IMR-90 (cell line): Measurements from ENCODE around the gene GRIK1. TPM values are rescaled to one million over a fixed set of nuclear protein-coding genes. Genes with fewer than 3 reads are reported as not detected.

Experiments
- ATAC-seq: fragments of 200-7000 bp; cut with Tn5 transposase; 2 replicates; pipeline ENCODE4 v1.9.1; 2020; ENCODE audit warnings: low read depth, mild to moderate bottlenecking, moderate library complexity
- BruUV-seq: library from RNA; stranded (reverse); fragments of 400-500 nt; replicated peaks from 2 replicates; lab custom pipeline; 2021; lab: Mats Ljungman, UMichigan
- CTCF ChIA-PET: fragments of 300-600 bp; formaldehyde crosslinking; extraction: SDS; loops from one replicate; lab custom pipeline; 2021; ENCODE audit warnings: antibody characterized with exemption; lab: Yijun Ruan, JAX
- POLR2A ChIA-PET: fragments of 300-600 bp; sonication (Branson Sonifier 250); formaldehyde crosslinking; loops from one replicate; lab custom pipeline; 2022; ENCODE audit warnings: antibody characterized with exemption; ENCODE audit not compliant: unreplicated experiment; lab: Charles Lee
- DNase-seq: peaks from one replicate; pipeline ENCODE4 v3.0.0; 2013
- H2AFZ ChIP-seq: replicated peaks from 2 replicates; pipeline ENCODE3; 2013; ENCODE audit warnings: low read length, mild to moderate bottlenecking; ENCODE audit not compliant: poor library complexity
- H2AK5ac ChIP-seq: 2 replicates; pipeline ENCODE4 v1.6.1; 2013; ENCODE audit warnings: low read depth, low read length, inconsistent platforms
- H2AK9ac ChIP-seq: replicated peaks from 2 replicates; pipeline ENCODE3; 2013; ENCODE audit warnings: mild to moderate bottlenecking, low read depth, low read length, moderate library complexity; ENCODE audit not compliant: poor library complexity
- H2BK120ac ChIP-seq: 2 replicates; pipeline ENCODE4 v1.6.1; 2013; ENCODE audit warnings: low read depth, low read length, inconsistent platforms
- H2BK15ac ChIP-seq: 3 replicates; pipeline ENCODE4 v1.6.1; 2013; ENCODE audit warnings: low read depth, low read length, inconsistent platforms
- H2BK20ac ChIP-seq: 2 replicates; pipeline ENCODE4 v1.6.1; 2013; ENCODE audit warnings: low read depth, mild to moderate bottlenecking, inconsistent platforms, low read length, moderate library complexity
- H2BK5ac ChIP-seq: 2 replicates; pipeline ENCODE4 v1.6.1; 2013; ENCODE audit warnings: mild to moderate bottlenecking, low read depth, low read length, inconsistent platforms; ENCODE audit not compliant: poor library complexity, severe bottlenecking
- H3K14ac ChIP-seq: replicated peaks from 2 replicates; pipeline ENCODE4 v1.6.1; 2013; ENCODE audit warnings: low read depth, low read length, inconsistent platforms
- H3K18ac ChIP-seq: 2 replicates; pipeline ENCODE4 v1.6.1; 2013; ENCODE audit warnings: low read depth, low read length, control low read depth
- H3K23ac ChIP-seq: 2 replicates; pipeline ENCODE4 v1.6.1; 2013; ENCODE audit warnings: low read depth, low read length, inconsistent platforms
- H3K27ac ChIP-seq: 2 replicates; pipeline ENCODE4 v1.5.1; 2013; ENCODE audit warnings: mild to moderate bottlenecking, control low read depth, low read length; ENCODE audit not compliant: insufficient read depth
- H3K27me3 ChIP-seq: 2 replicates; pipeline ENCODE4 v1.6.1; 2013; ENCODE audit warnings: low read length; ENCODE audit not compliant: control insufficient read depth, insufficient read depth
- H3K36me3 ChIP-seq: 2 replicates; pipeline ENCODE4 v1.6.1; 2013; ENCODE audit warnings: low read length, mixed read lengths; ENCODE audit not compliant: control insufficient read depth, insufficient read depth
- H3K4ac ChIP-seq: 2 replicates; pipeline ENCODE4 v1.6.1; 2013; ENCODE audit warnings: low read depth, low read length, inconsistent platforms
- H3K4me1 ChIP-seq: 2 replicates; pipeline ENCODE4 v1.6.1; 2013; ENCODE audit warnings: low read length, mixed read lengths; ENCODE audit not compliant: control insufficient read depth, insufficient read depth
- H3K4me2 ChIP-seq: 2 replicates; pipeline ENCODE4 v1.6.1; 2013; ENCODE audit warnings: low read depth, mild to moderate bottlenecking, control low read depth, low read length, moderate library complexity
- H3K4me3 ChIP-seq: 2 replicates; pipeline ENCODE4 v1.5.1; 2013; ENCODE audit warnings: low read depth, mild to moderate bottlenecking, control low read depth, low read length, moderate library complexity; ENCODE audit not compliant: insufficient read depth
- H3K56ac ChIP-seq: 2 replicates; pipeline ENCODE4 v1.6.1; 2013; ENCODE audit warnings: low read length, inconsistent platforms; ENCODE audit not compliant: insufficient read depth; ENCODE audit errors: extremely low read depth
- H3K79me1 ChIP-seq, 2 experiments: 2 replicates each; pipeline ENCODE4 v1.6.1; 2013; ENCODE audit warnings: low read length in 2 of 2, inconsistent platforms in 1 of 2, low read depth in 1 of 2
- H3K9ac ChIP-seq: 2 replicates; pipeline ENCODE4 v1.6.1; 2013; ENCODE audit warnings: low read depth, low read length, control low read depth
- H3K9me1 ChIP-seq: 2 replicates; pipeline ENCODE4 v1.6.1; 2013; ENCODE audit warnings: low read length, inconsistent platforms; ENCODE audit not compliant: insufficient read depth
- H3K9me3 ChIP-seq: 2 replicates; pipeline ENCODE4 v1.6.1; 2013; ENCODE audit warnings: low read length; ENCODE audit not compliant: control insufficient read depth, insufficient read depth
- H4K20me1 ChIP-seq: 2 replicates; pipeline ENCODE4 v1.6.1; 2013; ENCODE audit warnings: low read length, inconsistent platforms; ENCODE audit not compliant: insufficient read depth
- H4K5ac ChIP-seq: 2 replicates; pipeline ENCODE4 v1.6.1; 2013; ENCODE audit warnings: mild to moderate bottlenecking, low read depth, low read length, control low read depth
- H4K8ac ChIP-seq, 2 experiments: 2 replicates each; pipeline ENCODE4 v1.6.1; 2013; ENCODE audit warnings: low read depth in 2 of 2, low read length in 2 of 2, control low read depth in 1 of 2, inconsistent platforms in 1 of 2
- H4K91ac ChIP-seq: 2 replicates; pipeline ENCODE4 v1.6.1; 2013; ENCODE audit warnings: low read depth, low read length, inconsistent platforms; ENCODE audit not compliant: insufficient read depth
- CHD1 ChIP-seq: IDR thresholded peaks from 2 replicates; pipeline ENCODE4 v1.6.1; 2012; ENCODE audit warnings: low read depth, low read length, improper control_type of control experiment
- MXI1 ChIP-seq: IDR thresholded peaks from 2 replicates; pipeline ENCODE4 v1.6.1; 2012; ENCODE audit warnings: low read depth, mild to moderate bottlenecking, low read length, moderate library complexity, borderline replicate concordance
- RAD21 ChIP-seq: IDR thresholded peaks from 2 replicates; pipeline ENCODE4 v1.6.1; 2012; ENCODE audit warnings: low read length, improper control_type of control experiment
- WGBS, 2 experiments: methylation state at CpG; one replicate each; pipeline versions ENCODE4 v1.1.5 to v1.1.7; 2013; ENCODE audit warnings: missing lambda C conversion rate in 2 of 2; ENCODE audit not compliant: insufficient read length in 1 of 2; ENCODE audit errors: extremely low coverage in 2 of 2; 5-methylcytosine and 5-hydroxymethylcytosine counted together
- dilution Hi-C: fragments of 300-500 bp; cut with HindIII; formaldehyde crosslinking; loops from one replicate; pipeline ENCODE4 v1.14.3; 2018; ENCODE audit warnings: low sequenced_read_pairs; ENCODE audit not compliant: unreplicated experiment
- in situ Hi-C: fragments of 300-500 bp; cut with MboI; formaldehyde crosslinking; loops from 3 replicates; pipeline ENCODE4 v1.14.3; 2019; ENCODE audit warnings: low sequenced_read_pairs, inconsistent platforms, mixed read lengths
- intact Hi-C: fragments of 100-400 bp; cut with micrococcal nuclease; formaldehyde crosslinking; loops from 2 replicates; pipeline ENCODE4 v1.10.0; 2022
- polyA plus RNA-seq, 3 experiments: library from polyadenylated mRNA; depleted of rRNA; stranded (reverse); fragments of >200 nt; gene quantifications; 2 replicates each; pipeline ENCODE4 v1.2.3, GENCODE V29; 2012; ENCODE audit warnings: low replicate concordance in 1 of 3
- total RNA-seq: library from RNA; depleted of rRNA; stranded (reverse); fragments of >200 nt; gene quantifications from 2 replicates; pipeline ENCODE4 v1.2.3, GENCODE V29; 2012

Gene GRIK1
- total and polyA plus RNA-seq, 2 of the 4 experiments (the other 2 are of a cell fraction) = not detected

DNA sequence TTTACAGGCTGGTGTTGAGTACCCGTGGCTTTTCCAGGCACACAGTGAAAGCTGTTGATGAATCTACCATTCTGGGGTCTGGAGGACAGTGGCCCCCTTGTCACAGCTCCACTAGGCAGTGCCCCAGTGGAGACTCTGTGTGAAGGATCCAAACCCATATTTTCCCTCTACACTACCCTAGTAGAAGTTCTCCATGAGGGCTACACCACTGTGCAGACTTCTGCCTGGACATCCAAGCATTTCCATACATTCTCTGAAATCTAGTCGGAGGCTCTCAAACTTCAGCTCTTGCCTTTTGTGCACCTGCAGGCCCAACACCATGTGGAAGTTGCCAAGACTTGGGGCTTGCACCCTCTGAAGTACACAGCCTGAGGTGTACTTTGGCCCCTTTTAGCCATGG, 413.3 kb downstream of the GRIK1 start:
- no peak overlapping the region for H2BK20ac ChIP-seq
- no peak overlapping the region for H4K8ac ChIP-seq
- no peak overlapping the region for H2BK5ac ChIP-seq
- H3K14ac ChIP-seq = no peak overlapping the region
- dilution Hi-C loops (no loop called here), in situ Hi-C loops (no loop called here), intact Hi-C loops (no loop called here)
- TF ChIP-seq CHD1 = no peak
- TF ChIP-seq MXI1 = no peak
- no peak for TF ChIP-seq RAD21
- no peaks in the 10 kb centered on the region for H4K20me1 ChIP-seq
- H3K9me3 ChIP-seq = peaks cover 7% of the 10 kb centered on the region
- no peak overlapping the region for H3K4me3 ChIP-seq
- H2BK120ac ChIP-seq = no peak overlapping the region
- H3K9me1 ChIP-seq = no peaks in the 10 kb centered on the region
- no peak overlapping the region for H3K56ac ChIP-seq
- POLR2A ChIA-PET = no interaction called here
- WGBS, 2 experiments = 67% methylated on average over 1 of the region's 2 CpGs; no CpG with 5 or more reads in 1 of the 2 experiments
- no peak overlapping the region for H2AK5ac ChIP-seq
- H2BK15ac ChIP-seq = no peak overlapping the region
- BruUV-seq = no TSS peak
- H3K23ac ChIP-seq = no peak overlapping the region
- CTCF ChIA-PET = interaction anchor here (0.6 kb wide), 1 partner anchor 232 kb away, joined by 4 read pairs; no protein-coding TSS in a partner anchor
- no peaks in the 10 kb centered on the region for H3K36me3 ChIP-seq
- H3K27me3 ChIP-seq = no peaks in the 10 kb centered on the region
- H4K91ac ChIP-seq = no peak overlapping the region
- H3K27ac ChIP-seq = no peak overlapping the region
- no peak overlapping the region for H3K9ac ChIP-seq
- no peak overlapping the region for H3K4ac ChIP-seq
- no peak overlapping the region for H2AK9ac ChIP-seq
- no peak for ATAC-seq
- no peaks in the 10 kb centered on the region for H3K79me1 ChIP-seq
- DNase-seq = no peak
- no peak overlapping the region for H4K5ac ChIP-seq
- H3K18ac ChIP-seq = no peak overlapping the region
- H2AFZ ChIP-seq = no peak overlapping the region
- H3K4me2 ChIP-seq = no peak overlapping the region
- no peaks in the 10 kb centered on the region for H3K4me1 ChIP-seq
